ENCODE data around the gene STX17. TPM values are rescaled to one million over a fixed set of nuclear protein-coding genes. Genes with fewer than 3 reads are reported as not detected.

The STX17 gene
- total RNA-seq, 1 donor from 2014 or later = 29.0 TPM

DNA sequence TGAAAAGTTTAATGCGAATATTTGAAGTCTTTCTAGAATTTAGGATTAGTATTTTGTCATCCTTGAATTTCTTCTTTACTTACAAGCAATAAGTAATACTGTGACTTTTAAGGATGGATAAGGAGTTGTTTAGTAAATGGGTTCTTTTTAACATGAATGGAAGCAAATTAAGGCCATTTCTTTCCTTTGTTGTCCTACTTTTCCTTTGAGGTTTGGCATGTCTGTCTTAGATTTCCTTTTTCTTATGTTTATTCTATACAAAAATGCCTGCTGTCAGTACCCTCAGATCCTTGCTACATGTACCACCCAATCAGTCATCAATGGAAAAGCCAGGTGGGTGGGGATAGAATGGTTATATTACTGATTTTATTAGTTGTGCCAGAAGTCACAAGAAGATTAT lies 10.2 kb downstream of the STX17 start:
- no peak overlapping the region for H3K27ac Mint-ChIP-seq (ENCODE audit: unreplicated experiment)
- H3K4me1 Mint-ChIP-seq (ENCODE audit: unreplicated experiment) = no peaks in the 10 kb centered on the region
- no peak overlapping the region for H3K4me3 Mint-ChIP-seq (ENCODE audit: unreplicated experiment)
- TF ChIP-seq CTCF (IDR thresholded peaks at IDR 0.05) = no peak
- no peak for DNase-seq (ENCODE audit: extremely low spot score, unreplicated experiment)
- peaks cover 52% of the 10 kb centered on the region for H3K36me3 Mint-ChIP-seq (ENCODE audit: unreplicated experiment)
- no peaks in the 10 kb centered on the region for H3K9me3 Mint-ChIP-seq (ENCODE audit: unreplicated experiment)
- no peaks in the 10 kb centered on the region for H3K27me3 Mint-ChIP-seq (ENCODE audit: unreplicated experiment)

DNA sequence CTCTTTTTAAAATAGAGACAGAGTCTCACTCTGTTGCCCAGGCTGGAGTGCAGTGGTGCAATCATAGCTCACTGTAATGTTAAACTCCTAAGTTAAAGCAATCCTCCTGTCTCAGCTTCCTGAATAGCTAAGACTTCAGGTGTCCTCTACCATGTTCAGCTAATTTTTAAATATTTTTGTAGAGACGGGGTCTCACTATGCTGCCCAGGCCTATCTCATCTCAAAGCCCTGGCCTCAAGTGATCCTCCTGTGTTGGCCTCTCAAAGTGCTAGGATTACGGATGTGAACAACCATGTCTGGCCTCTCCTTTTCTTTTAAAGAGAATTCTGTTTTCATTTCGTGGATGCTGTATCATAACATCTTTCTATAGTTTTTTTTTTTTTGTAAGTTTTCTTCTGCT lies 11.7 kb downstream of the STX17 start:
- Mint-ChIP-seq H3K27ac (ENCODE audit: unreplicated experiment) (no peak overlapping the region), H3K4me1 (ENCODE audit: unreplicated experiment) (no peaks in the 10 kb centered on the region), H3K9me3 (ENCODE audit: unreplicated experiment) (no peaks in the 10 kb centered on the region), H3K36me3 (ENCODE audit: unreplicated experiment) (peaks cover 57% of the 10 kb centered on the region), H3K4me3 (ENCODE audit: unreplicated experiment) (no peak overlapping the region), H3K27me3 (ENCODE audit: unreplicated experiment) (no peaks in the 10 kb centered on the region)
- no peak for DNase-seq (ENCODE audit: extremely low spot score, unreplicated experiment)
- no peak for TF ChIP-seq CTCF (IDR thresholded peaks at IDR 0.05)

DNA sequence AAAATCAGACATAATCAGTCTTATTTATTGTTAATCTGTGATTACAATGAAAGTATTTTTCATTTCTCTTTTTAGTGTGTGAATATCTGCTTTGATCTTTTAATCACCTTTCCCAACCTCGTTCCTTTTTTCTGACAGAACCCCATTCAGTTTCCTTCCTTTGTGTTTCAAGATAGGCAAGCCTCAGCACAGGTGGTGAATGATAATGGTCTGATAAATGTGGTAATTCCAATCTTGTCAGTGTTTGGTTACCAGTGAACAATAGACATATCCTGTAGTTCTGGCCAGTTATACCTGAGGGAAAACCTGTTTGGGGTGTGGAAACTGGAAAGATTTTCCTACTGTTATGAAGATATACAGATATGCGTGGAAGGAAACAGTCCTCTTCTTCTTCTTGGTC lies 13.5 kb downstream of the STX17 start:
- Mint-ChIP-seq H3K27me3 (ENCODE audit: unreplicated experiment) (no peaks in the 10 kb centered on the region), H3K4me3 (ENCODE audit: unreplicated experiment) (no peak overlapping the region), H3K9me3 (ENCODE audit: unreplicated experiment) (peaks cover 13% of the 10 kb centered on the region), H3K27ac (ENCODE audit: unreplicated experiment) (no peak overlapping the region), H3K4me1 (ENCODE audit: unreplicated experiment) (no peaks in the 10 kb centered on the region), H3K36me3 (ENCODE audit: unreplicated experiment) (peaks cover 69% of the 10 kb centered on the region)
- no peak for TF ChIP-seq CTCF (IDR thresholded peaks at IDR 0.05)
- DNase-seq (ENCODE audit: extremely low spot score, unreplicated experiment) = no peak

- no peak for TF ChIP-seq CTCF (IDR thresholded peaks at IDR 0.05)
- Mint-ChIP-seq H3K27ac (ENCODE audit: unreplicated experiment) (no peak overlapping the region), H3K9me3 (ENCODE audit: unreplicated experiment) (peaks cover 26% of the 10 kb centered on the region), H3K27me3 (ENCODE audit: unreplicated experiment) (no peaks in the 10 kb centered on the region), H3K4me3 (ENCODE audit: unreplicated experiment) (no peak overlapping the region), H3K4me1 (ENCODE audit: unreplicated experiment) (no peaks in the 10 kb centered on the region), H3K36me3 (ENCODE audit: unreplicated experiment) (peaks cover 69% of the 10 kb centered on the region)
- DNase-seq (ENCODE audit: extremely low spot score, unreplicated experiment) = no peak
Observed at GRCh38 chr9:99921875-99922710, 15.6 kb downstream of the STX17 start.

- peaks cover 64% of the 10 kb centered on the region for H3K36me3 Mint-ChIP-seq (ENCODE audit: unreplicated experiment)
- no peak for TF ChIP-seq CTCF (IDR thresholded peaks at IDR 0.05)
- DNase-seq (ENCODE audit: extremely low spot score, unreplicated experiment) = no peak
- peaks cover 26% of the 10 kb centered on the region for H3K9me3 Mint-ChIP-seq (ENCODE audit: unreplicated experiment)
- no peak overlapping the region for H3K27ac Mint-ChIP-seq (ENCODE audit: unreplicated experiment)
- H3K4me3 Mint-ChIP-seq (ENCODE audit: unreplicated experiment) = no peak overlapping the region
- H3K4me1 Mint-ChIP-seq (ENCODE audit: unreplicated experiment) = no peaks in the 10 kb centered on the region
- H3K27me3 Mint-ChIP-seq (ENCODE audit: unreplicated experiment) = no peaks in the 10 kb centered on the region
Observed at GRCh38 chr9:99922711-99923030, 16.2 kb downstream of the STX17 start.

Measured in osteocyte (in vitro differentiated cells).